HG03469 (cell line): Measurements from ENCODE around the gene RRP1.

Source experiments
- ATAC-seq: cut with Tn5 transposase; IDR thresholded peaks from one replicate; pipeline ENCODE4 v1.9.1; 2021; ENCODE audit warnings: mild to moderate bottlenecking, moderate library complexity, moderate number of reproducible peaks; ENCODE audit not compliant: unreplicated experiment

RRP1 gene

GRCh38 chr21:43775795-43776430 is 13.5 kb upstream of the RRP1 start, which contains the start of gene CSTB:
Gene CSTB (minus strand): TSS chr21:43776308. CDS start chr21:43776269, 39 bp downstream.
- no peak for ATAC-seq

GRCh38 chr21:43777953-43778352 is 11.4 kb upstream of the RRP1 start:
- ATAC-seq, result no peak

- no peak for ATAC-seq
Observed at GRCh38 chr21:43778469-43779335, 10.7 kb upstream of the RRP1 start.

GRCh38 chr21:43779660-43780059 is 9.7 kb upstream of the RRP1 start:
- no peak for ATAC-seq

GRCh38 chr21:43781846-43782245 is 7.5 kb upstream of the RRP1 start:
- ATAC-seq, result no peak

GRCh38 chr21:43782431-43783097 is 6.8 kb upstream of the RRP1 start:
- no peak for ATAC-seq

- no peak for ATAC-seq
Observed at GRCh38 chr21:43783098-43783700, 6.2 kb upstream of the RRP1 start.

- ATAC-seq, result no peak
Observed at GRCh38 chr21:43785134-43785533, 4.2 kb upstream of the RRP1 start.

- ATAC-seq, result no peak
Observed at GRCh38 chr21:43786300-43786806, 3.0 kb upstream of the RRP1 start.

GRCh38 chr21:43786807-43787440 is 2.5 kb upstream of the RRP1 start:
- no peak for ATAC-seq

- no peak for ATAC-seq
Observed at GRCh38 chr21:43790010-43790524, 690 bp downstream of the RRP1 start.

GRCh38 chr21:43792406-43792805 is 3.0 kb downstream of the RRP1 start:
- ATAC-seq, result no peak

- no peak for ATAC-seq
Observed at GRCh38 chr21:43793243-43793642, 3.9 kb downstream of the RRP1 start.

GRCh38 chr21:43794311-43794710 is 4.9 kb downstream of the RRP1 start:
- ATAC-seq, result no peak

GRCh38 chr21:43794857-43795256 is 5.5 kb downstream of the RRP1 start:
- ATAC-seq, result no peak

GRCh38 chr21:43797415-43797814 is 8.0 kb downstream of the RRP1 start:
- ATAC-seq, result no peak

GRCh38 chr21:43797925-43798715 is 8.7 kb downstream of the RRP1 start:
- ATAC-seq, result no peak

- ATAC-seq, result no peak
Observed at GRCh38 chr21:43799301-43799840, 10.0 kb downstream of the RRP1 start.

- no peak for ATAC-seq
Observed at GRCh38 chr21:43800124-43800523, 10.7 kb downstream of the RRP1 start.
